Measurements from ENCODE around the gene NPEPL1. TPM values are rescaled to one million over a fixed set of nuclear protein-coding genes. Genes with fewer than 3 reads are reported as not detected.

NPEPL1 gene
- total RNA-seq, 6 donors from 2014 or later: 19.4 to 198 (median 50.9) TPM

DNA sequence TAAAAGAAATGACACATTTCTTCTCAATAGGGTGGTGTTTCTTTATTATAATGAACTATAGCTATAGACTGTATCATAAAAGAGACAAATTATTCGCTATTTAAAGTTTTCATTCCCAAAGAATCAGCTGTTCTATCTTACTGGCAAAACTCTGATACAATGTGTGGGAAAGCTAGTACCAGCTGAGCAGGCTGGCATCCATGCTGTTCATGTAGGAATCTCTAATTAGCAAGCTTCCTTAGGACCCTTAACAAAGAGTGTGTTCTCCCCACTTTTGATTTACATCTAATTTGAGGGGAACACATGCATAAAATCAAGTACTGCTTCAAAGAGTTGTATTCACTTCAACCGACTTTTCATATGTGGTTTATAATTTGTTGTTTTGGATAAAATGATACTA, 28.3 kb upstream of the NPEPL1 start:
- H3K36me3 ChIP-seq: peaks cover 0 to 45% (median 10%) of the 10 kb centered on the region in 4 donors
- ATAC-seq (ENCODE audit: low FRiP score in 2 of 2) (no peak), DNase-seq (no peak)
- no peaks in the 10 kb centered on the region for H3K9me3 ChIP-seq
- H3K4me1 ChIP-seq: peaks cover 0 to 30% (median 13%) of the 10 kb centered on the region in 4 donors
- WGBS, 2 donors: 92 to 97% methylated on average over 2 of the region's 2 CpGs
- H3K27me3 ChIP-seq: no peaks in the 10 kb centered on the region
- no peak for TF ChIP-seq EP300 (IDR thresholded peaks at IDR 0.05)
- no peak for TF ChIP-seq POLR2A (IDR thresholded peaks at IDR 0.05)
- TF ChIP-seq, protein P1, sequence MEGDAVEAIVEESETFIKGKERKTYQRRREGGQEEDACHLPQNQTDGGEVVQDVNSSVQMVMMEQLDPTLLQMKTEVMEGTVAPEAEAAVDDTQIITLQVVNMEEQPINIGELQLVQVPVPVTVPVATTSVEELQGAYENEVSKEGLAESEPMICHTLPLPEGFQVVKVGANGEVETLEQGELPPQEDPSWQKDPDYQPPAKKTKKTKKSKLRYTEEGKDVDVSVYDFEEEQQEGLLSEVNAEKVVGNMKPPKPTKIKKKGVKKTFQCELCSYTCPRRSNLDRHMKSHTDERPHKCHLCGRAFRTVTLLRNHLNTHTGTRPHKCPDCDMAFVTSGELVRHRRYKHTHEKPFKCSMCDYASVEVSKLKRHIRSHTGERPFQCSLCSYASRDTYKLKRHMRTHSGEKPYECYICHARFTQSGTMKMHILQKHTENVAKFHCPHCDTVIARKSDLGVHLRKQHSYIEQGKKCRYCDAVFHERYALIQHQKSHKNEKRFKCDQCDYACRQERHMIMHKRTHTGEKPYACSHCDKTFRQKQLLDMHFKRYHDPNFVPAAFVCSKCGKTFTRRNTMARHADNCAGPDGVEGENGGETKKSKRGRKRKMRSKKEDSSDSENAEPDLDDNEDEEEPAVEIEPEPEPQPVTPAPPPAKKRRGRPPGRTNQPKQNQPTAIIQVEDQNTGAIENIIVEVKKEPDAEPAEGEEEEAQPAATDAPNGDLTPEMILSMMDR (IDR thresholded peaks at IDR 0.05): no peak
- H3K4me3 ChIP-seq: no peak overlapping the region
- no peak overlapping the region for H3K27ac ChIP-seq

DNA sequence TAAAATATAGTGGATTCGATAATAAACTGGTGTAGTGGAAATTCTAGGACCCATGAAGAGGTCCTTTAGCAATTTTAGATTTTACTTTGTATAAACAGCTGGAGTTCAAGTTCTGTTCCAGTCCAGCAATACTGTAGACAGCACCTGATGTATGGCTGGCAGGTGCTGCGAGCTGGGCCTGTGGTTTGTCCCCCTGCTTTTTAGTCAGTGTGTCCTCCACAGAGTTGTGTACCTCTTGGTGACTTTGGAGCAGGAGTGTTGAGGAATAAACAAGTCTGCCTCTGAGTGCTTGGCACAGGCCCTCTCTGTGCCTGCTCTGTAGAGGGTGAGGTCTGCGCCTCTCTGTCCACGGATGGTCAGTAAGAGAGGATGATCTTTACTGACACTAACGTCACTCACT, 27.7 kb upstream of the NPEPL1 start:
- no peaks in the 10 kb centered on the region for H3K9me3 ChIP-seq
- no peaks in the 10 kb centered on the region for H3K27me3 ChIP-seq
- H3K27ac ChIP-seq: no peak overlapping the region
- peaks cover 0 to 50% (median 14%) of the 10 kb centered on the region in 4 donors for H3K36me3 ChIP-seq
- H3K4me1 ChIP-seq: peaks cover 0 to 31% (median 9%) of the 10 kb centered on the region in 4 donors
- DNase-seq: no peak
- no peak for ATAC-seq (ENCODE audit: low FRiP score in 2 of 2)
- no peak for TF ChIP-seq POLR2A (IDR thresholded peaks at IDR 0.05)
- TF ChIP-seq POLR2AphosphoS5 (IDR thresholded peaks at IDR 0.05): no peak
- TF ChIP-seq EP300 (IDR thresholded peaks at IDR 0.05): no peak
- TF ChIP-seq, protein P1 (IDR thresholded peaks at IDR 0.05): no peak
- 90 to 94% methylated on average over 5 of the region's 5 CpGs for WGBS, 2 donors
- no peak overlapping the region for H3K4me3 ChIP-seq

DNA sequence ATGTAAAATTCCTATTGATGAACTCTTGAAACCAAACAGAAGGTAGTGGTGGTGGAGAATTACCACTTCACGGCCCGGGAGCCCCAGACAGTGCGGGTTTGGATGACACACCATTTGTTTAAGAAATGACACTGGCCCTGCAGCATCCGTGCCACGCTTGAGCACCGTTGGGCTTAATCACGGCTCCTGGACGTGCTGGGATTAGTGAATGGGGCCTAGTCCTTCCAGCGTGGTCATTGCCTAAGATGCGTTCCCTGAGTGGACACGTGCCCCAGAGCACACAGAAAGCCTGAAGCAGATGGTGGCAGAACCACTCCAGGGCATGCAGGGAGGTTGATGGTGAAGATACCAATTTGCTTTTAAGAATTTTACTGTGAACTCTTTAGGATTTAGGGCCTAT, 27.0 kb upstream of the NPEPL1 start:
- ATAC-seq (ENCODE audit: low FRiP score in 2 of 2) (no peak), DNase-seq (no peak)
- Histone ChIP-seq H3K4me1 (peaks cover 0 to 26% (median 7%) of the 10 kb centered on the region in 4 donors), H3K36me3 (peaks cover 5 to 58% (median 20%) of the 10 kb centered on the region in 4 donors), H3K9me3 (no peaks in the 10 kb centered on the region), H3K27ac (no peak overlapping the region), H3K27me3 (no peaks in the 10 kb centered on the region), H3K4me3 (no peak overlapping the region)
- TF ChIP-seq, protein P1 (IDR thresholded peaks at IDR 0.05): no peak
- 84 to 86% methylated on average over 11 of the region's 11 CpGs for WGBS, 2 donors

DNA sequence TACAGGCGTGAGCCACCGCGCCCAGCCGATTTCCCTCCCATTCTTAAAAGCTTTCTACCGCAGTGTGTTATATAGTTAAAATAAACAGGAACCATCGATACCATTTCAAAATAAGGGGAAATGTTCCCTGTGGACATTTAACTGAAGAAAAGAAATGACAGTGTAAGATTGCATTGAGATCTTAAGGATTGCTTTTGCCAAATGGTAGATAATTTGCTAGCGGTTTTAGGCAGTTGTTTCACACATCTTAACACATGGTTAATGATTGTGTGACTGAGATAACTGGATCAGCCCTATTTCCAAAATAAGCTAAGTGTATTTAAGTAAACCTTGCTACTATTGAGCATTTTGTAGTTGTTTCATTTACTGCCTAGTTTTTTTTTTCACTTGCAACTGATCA, 25.9 kb upstream of the NPEPL1 start:
- 78 to 85% methylated on average over 7 of the region's 7 CpGs for WGBS, 2 donors
- H3K27ac ChIP-seq: no peak overlapping the region
- no peak for ATAC-seq (ENCODE audit: low FRiP score in 2 of 2)

DNA sequence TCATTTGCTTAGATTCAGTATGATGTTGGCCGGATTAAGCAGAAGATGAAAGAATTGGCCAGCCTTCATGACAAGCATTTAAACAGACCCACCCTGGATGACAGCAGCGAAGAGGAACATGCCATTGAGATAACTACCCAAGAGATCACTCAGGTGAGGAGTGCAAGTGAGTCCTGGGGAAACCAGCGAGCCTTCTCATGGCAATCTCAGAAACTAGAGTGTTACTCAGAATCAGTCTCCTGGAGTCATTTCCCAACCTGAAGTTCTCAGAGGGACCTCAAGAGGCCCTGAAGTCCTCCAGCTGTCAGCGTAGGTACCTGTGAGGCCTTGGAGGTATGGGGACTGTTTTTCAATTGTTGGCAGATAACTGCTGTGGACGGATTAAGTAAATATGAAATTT, 24.6 kb upstream of the NPEPL1 start:
- Histone ChIP-seq H3K36me3 (peaks cover 6 to 63% (median 34%) of the 10 kb centered on the region in 4 donors), H3K4me3 (no peak overlapping the region), H3K27me3 (no peaks in the 10 kb centered on the region), H3K9me3 (no peaks in the 10 kb centered on the region), H3K4me1 (peaks cover 0 to 13% (median 6%) of the 10 kb centered on the region in 4 donors), H3K27ac (peak overlapping the region in 1 of 4 donors; percentile 10)
- DNase-seq (peak in 1 of 2 donors; percentile 57), ATAC-seq (ENCODE audit: low FRiP score in 2 of 2) (no peak)
- TF ChIP-seq POLR2A (IDR thresholded peaks at IDR 0.05) (no peak), EP300 (IDR thresholded peaks at IDR 0.05) (no peak), POLR2AphosphoS5 (IDR thresholded peaks at IDR 0.05) (no peak)
- TF ChIP-seq, protein P1 (IDR thresholded peaks at IDR 0.05): no peak
- WGBS, 2 donors: 75 to 78% methylated on average over 5 of the region's 5 CpGs

More for the DNA sequence above, 25.9 kb upstream of the NPEPL1 start:
- no peak for TF ChIP-seq EP300 (IDR thresholded peaks at IDR 0.05)
- no peak for TF ChIP-seq POLR2AphosphoS5 (IDR thresholded peaks at IDR 0.05)
- TF ChIP-seq, protein P1 (IDR thresholded peaks at IDR 0.05): no peak
- TF ChIP-seq POLR2A (IDR thresholded peaks at IDR 0.05): no peak
- Histone ChIP-seq H3K27me3 (no peaks in the 10 kb centered on the region), H3K9me3 (no peaks in the 10 kb centered on the region), H3K4me1 (peaks cover 0 to 15% (median 6%) of the 10 kb centered on the region in 4 donors), H3K4me3 (no peak overlapping the region), H3K36me3 (peaks cover 6 to 57% (median 25%) of the 10 kb centered on the region in 4 donors)
- no peak for DNase-seq
